Fibroblast of lung (primary cell): Measurements from ENCODE around the gene TMEM196.

ENCODE experiments used
- EZH2 ChIP-seq: IDR thresholded peaks from 2 replicates; pipeline ENCODE4 v1.5.1; 2012; ENCODE audit warnings: low read length, control low read depth, mild to moderate bottlenecking; ENCODE audit errors: missing control alignments
- TF ChIP-seq, protein P1 (sequence below), 2 donors: IDR thresholded peaks in 1 of 2; conservative IDR thresholded peaks in 1 of 2; 1 replicate in 1 of 2; 2 replicates in 1 of 2; pipeline ENCODE4 v1.5.1; 2011 to 2012; ENCODE audit warnings: low read length in 2 of 2, control low read depth in 1 of 2, inconsistent platforms in 1 of 2, low read depth in 1 of 2, mild to moderate bottlenecking in 1 of 2

- TF ChIP-seq, protein P1, sequence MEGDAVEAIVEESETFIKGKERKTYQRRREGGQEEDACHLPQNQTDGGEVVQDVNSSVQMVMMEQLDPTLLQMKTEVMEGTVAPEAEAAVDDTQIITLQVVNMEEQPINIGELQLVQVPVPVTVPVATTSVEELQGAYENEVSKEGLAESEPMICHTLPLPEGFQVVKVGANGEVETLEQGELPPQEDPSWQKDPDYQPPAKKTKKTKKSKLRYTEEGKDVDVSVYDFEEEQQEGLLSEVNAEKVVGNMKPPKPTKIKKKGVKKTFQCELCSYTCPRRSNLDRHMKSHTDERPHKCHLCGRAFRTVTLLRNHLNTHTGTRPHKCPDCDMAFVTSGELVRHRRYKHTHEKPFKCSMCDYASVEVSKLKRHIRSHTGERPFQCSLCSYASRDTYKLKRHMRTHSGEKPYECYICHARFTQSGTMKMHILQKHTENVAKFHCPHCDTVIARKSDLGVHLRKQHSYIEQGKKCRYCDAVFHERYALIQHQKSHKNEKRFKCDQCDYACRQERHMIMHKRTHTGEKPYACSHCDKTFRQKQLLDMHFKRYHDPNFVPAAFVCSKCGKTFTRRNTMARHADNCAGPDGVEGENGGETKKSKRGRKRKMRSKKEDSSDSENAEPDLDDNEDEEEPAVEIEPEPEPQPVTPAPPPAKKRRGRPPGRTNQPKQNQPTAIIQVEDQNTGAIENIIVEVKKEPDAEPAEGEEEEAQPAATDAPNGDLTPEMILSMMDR (conservative IDR thresholded peaks at IDR 0.05 in 1 of 2, IDR thresholded peaks at IDR 0.05 in 1 of 2; ENCODE audit: low read depth in 1 of 2, low read length in 2 of 2), result no peak
- TF ChIP-seq EZH2, result no peak
These were observed 47.6 kb downstream of the TMEM196 start for GRCh38 chr7:19725770-19726169.
